ENCODE data around the gene BRMS1L.
"Not testable (repeated sequence)": the region's sequence is repeated elsewhere in the genome, so short reads cannot be mapped to it uniquely, and the experiment has no call there.

BRMS1L gene, protein sequence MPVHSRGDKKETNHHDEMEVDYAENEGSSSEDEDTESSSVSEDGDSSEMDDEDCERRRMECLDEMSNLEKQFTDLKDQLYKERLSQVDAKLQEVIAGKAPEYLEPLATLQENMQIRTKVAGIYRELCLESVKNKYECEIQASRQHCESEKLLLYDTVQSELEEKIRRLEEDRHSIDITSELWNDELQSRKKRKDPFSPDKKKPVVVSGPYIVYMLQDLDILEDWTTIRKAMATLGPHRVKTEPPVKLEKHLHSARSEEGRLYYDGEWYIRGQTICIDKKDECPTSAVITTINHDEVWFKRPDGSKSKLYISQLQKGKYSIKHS
- 8.0 to 12.0 (median 8.7) reads per million in 3 donors for total RNA-seq

DNA sequence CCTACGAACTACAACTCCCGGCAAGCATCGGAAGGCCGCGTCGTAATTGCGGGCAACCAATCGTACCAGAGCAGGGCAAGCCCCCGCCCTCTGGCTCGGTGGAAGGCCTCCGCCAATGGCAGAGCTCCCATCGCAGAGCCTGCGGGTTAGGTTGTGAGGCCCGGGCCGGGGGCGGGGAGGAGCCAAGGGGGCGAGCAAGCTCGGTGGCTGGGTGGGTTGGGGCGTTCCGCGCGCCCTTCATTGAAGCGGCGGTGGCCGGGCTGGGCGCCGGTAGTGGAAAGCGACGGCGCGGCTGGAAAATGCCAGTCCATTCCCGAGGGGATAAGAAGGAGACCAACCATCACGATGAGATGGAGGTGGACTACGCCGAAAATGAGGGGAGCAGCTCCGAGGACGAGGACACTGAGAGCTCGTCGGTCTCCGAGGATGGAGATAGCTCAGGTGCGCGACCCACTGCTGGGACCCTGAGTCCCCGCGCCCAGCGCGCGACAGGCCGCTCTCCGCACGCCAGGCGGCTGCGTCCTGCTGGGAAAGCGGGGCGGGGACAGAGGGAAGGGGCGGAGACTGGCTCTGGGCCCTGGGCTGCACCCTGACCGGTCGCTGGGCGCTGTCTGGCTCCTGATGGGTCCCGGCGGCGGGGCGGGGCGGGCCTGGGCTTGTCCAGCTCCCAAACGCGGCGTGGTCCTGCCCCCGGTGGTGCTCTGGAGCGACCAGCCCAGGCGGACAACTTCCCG is at the start of gene BRMS1L:
Gene BRMS1L (plus strand): TSS at position 121 of the 734 bp plus-strand sequence. CDS start 179 bp downstream, at position 300.
- Histone ChIP-seq H3K4me1 (ENCODE audit: control insufficient read depth, insufficient read depth, low read length, poor library complexity, severe bottlenecking) (peaks cover 3% of the 10 kb centered on the region), H3K27ac (ENCODE audit: insufficient read depth, low read length, poor library complexity, severe bottlenecking) (peak within 1 kb of the TSS; percentile 75), H3K4me3 (ENCODE audit: insufficient read depth, low read depth, low read length, poor library complexity, severe bottlenecking) (peak within 1 kb of the TSS; percentile 74), H3K27me3 (replicated peaks; ENCODE audit: control insufficient read depth, insufficient read depth, low read length, poor library complexity, severe bottlenecking) (no peaks in the 10 kb centered on the region), H3K36me3 (ENCODE audit: control insufficient read depth, insufficient read depth, low read length) (no peaks in the 10 kb centered on the region), H3K9me3 (ENCODE audit: control insufficient read depth, low read length) (no peaks in the 10 kb centered on the region)
- DNase-seq: peak; percentile 90 to 96 (median 95)

DNA sequence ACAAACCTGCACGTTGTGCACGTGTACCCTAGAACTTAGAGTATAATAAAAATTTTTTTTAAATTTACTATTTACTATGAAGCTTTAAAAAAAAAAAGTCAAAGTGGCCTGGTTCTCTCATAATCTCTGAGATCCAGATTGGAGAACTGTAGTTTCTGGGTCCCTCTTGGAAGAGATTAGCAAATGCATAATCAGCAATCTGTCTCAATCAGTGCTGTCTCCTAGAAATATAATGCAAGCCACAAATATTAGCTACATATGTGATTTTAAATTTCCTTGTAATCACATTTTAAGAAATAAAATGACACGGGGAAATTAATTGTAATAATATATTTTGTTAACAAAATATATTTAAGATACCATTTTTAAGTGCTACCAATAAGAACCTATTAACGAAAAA is 49.3 kb upstream of the BRMS1L start:
- H3K27me3 ChIP-seq (replicated peaks; ENCODE audit: control insufficient read depth, insufficient read depth, low read length, poor library complexity, severe bottlenecking): no peaks in the 10 kb centered on the region
- DNase-seq: no peak
- H3K4me1 ChIP-seq (ENCODE audit: control insufficient read depth, insufficient read depth, low read length, poor library complexity, severe bottlenecking): no peaks in the 10 kb centered on the region
- H3K4me3 ChIP-seq (ENCODE audit: insufficient read depth, low read depth, low read length, poor library complexity, severe bottlenecking): no peak overlapping the region
- H3K36me3 ChIP-seq (ENCODE audit: control insufficient read depth, insufficient read depth, low read length): peaks cover 3% of the 10 kb centered on the region
- no peak overlapping the region for H3K27ac ChIP-seq (ENCODE audit: insufficient read depth, low read length, poor library complexity, severe bottlenecking)
- no peaks in the 10 kb centered on the region for H3K9me3 ChIP-seq (ENCODE audit: control insufficient read depth, low read length)

DNA sequence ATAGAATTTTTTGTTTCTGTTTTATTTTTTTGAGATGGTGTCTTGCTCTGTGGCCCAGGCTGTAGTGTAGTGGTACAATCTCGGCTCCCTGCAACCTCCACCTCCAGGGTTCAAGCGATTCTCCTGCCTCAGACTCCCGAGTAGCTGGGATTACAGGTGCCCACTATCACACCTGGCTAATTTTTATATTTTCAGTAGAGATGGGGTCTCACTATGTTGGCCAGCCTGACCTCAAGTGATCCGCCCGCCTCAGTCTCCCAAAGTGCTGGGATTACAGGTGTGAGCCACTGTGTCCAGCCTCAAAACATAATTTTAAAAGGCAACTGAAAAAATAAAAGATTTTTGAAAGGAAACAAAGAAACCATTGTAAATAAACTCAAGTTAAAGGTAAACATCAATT is 48.6 kb upstream of the BRMS1L start:
- H3K4me3 ChIP-seq (ENCODE audit: insufficient read depth, low read depth, low read length, poor library complexity, severe bottlenecking); H3K4me1 ChIP-seq (ENCODE audit: control insufficient read depth, insufficient read depth, low read length, poor library complexity, severe bottlenecking); H3K27ac ChIP-seq (ENCODE audit: insufficient read depth, low read length, poor library complexity, severe bottlenecking); H3K27me3 ChIP-seq (replicated peaks; ENCODE audit: control insufficient read depth, insufficient read depth, low read length, poor library complexity, severe bottlenecking); DNase-seq; H3K9me3 ChIP-seq (ENCODE audit: control insufficient read depth, low read length); H3K36me3 ChIP-seq (ENCODE audit: control insufficient read depth, insufficient read depth, low read length): not testable (repeated sequence)

DNA sequence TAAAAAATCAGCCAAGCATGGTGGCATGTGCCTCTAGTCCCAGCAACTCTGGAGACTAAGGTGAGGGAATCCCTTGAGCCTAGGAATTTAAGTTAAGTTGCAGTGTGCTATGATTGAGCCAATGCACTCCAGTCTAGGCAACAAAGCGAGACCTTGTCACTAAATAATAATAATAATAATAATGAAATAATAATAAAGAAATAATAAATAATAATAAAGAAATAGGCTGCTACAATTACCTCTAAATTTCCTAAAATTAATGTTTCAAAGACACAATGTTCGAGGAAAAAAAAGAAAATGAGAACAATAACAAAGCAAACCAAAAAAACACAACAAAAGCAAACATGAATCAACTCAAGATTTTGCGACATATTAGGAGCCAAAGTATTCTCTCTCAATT is 46.8 kb upstream of the BRMS1L start:
- no peak overlapping the region for H3K27ac ChIP-seq (ENCODE audit: insufficient read depth, low read length, poor library complexity, severe bottlenecking)
- H3K9me3 ChIP-seq (ENCODE audit: control insufficient read depth, low read length): no peaks in the 10 kb centered on the region
- DNase-seq: no peak
- no peaks in the 10 kb centered on the region for H3K27me3 ChIP-seq (replicated peaks; ENCODE audit: control insufficient read depth, insufficient read depth, low read length, poor library complexity, severe bottlenecking)
- H3K4me3 ChIP-seq (ENCODE audit: insufficient read depth, low read depth, low read length, poor library complexity, severe bottlenecking): no peak overlapping the region
- no peaks in the 10 kb centered on the region for H3K4me1 ChIP-seq (ENCODE audit: control insufficient read depth, insufficient read depth, low read length, poor library complexity, severe bottlenecking)
- no peaks in the 10 kb centered on the region for H3K36me3 ChIP-seq (ENCODE audit: control insufficient read depth, insufficient read depth, low read length)

DNA sequence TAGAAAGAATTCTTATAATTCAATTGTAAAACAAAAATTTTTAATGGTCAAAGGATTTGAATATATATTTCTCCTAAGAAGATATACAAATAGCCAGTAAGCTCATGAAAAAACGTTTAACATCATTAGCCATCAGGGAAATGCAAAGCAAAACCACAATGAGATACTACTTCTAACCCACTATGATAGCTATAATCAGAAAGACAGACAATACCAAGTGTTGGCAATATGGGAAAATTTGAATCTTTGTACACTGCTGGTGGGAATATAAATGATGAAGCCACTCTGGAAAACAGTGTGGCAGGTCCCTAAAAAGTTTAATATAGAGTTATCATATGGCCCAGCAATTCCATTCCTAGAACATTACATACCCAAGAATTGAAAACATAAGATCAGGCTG is 42.4 kb upstream of the BRMS1L start:
- no peaks in the 10 kb centered on the region for H3K4me1 ChIP-seq (ENCODE audit: control insufficient read depth, insufficient read depth, low read length, poor library complexity, severe bottlenecking)
- H3K4me3 ChIP-seq (ENCODE audit: insufficient read depth, low read depth, low read length, poor library complexity, severe bottlenecking): no peak overlapping the region
- H3K27ac ChIP-seq (ENCODE audit: insufficient read depth, low read length, poor library complexity, severe bottlenecking): no peak overlapping the region
- no peaks in the 10 kb centered on the region for H3K9me3 ChIP-seq (ENCODE audit: control insufficient read depth, low read length)
- no peaks in the 10 kb centered on the region for H3K36me3 ChIP-seq (ENCODE audit: control insufficient read depth, insufficient read depth, low read length)
- no peaks in the 10 kb centered on the region for H3K27me3 ChIP-seq (replicated peaks; ENCODE audit: control insufficient read depth, insufficient read depth, low read length, poor library complexity, severe bottlenecking)
- DNase-seq: no peak

DNA sequence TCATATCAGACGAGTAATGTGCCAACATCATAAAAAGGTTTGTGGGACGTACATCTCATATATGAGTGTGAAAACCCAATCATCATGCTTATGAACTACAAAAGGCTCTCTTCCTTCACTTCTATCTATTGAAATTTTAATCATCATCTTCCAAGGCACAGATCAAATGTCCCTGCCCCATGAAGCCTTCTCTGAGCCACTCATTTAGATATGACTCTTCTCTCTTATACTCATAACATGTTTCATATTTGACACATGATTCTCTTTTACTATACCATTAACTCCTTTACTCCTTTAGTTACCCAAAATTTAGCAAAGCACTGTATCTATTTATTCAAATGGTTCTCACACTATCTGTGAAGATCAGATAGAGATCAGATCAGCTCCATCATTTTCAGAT is 39.3 kb upstream of the BRMS1L start:
- no peak for DNase-seq
- no peaks in the 10 kb centered on the region for H3K27me3 ChIP-seq (replicated peaks; ENCODE audit: control insufficient read depth, insufficient read depth, low read length, poor library complexity, severe bottlenecking)
- no peaks in the 10 kb centered on the region for H3K36me3 ChIP-seq (ENCODE audit: control insufficient read depth, insufficient read depth, low read length)
- H3K4me1 ChIP-seq (ENCODE audit: control insufficient read depth, insufficient read depth, low read length, poor library complexity, severe bottlenecking): no peaks in the 10 kb centered on the region
- no peak overlapping the region for H3K27ac ChIP-seq (ENCODE audit: insufficient read depth, low read length, poor library complexity, severe bottlenecking)
- no peaks in the 10 kb centered on the region for H3K9me3 ChIP-seq (ENCODE audit: control insufficient read depth, low read length)
- H3K4me3 ChIP-seq (ENCODE audit: insufficient read depth, low read depth, low read length, poor library complexity, severe bottlenecking): no peak overlapping the region

DNA sequence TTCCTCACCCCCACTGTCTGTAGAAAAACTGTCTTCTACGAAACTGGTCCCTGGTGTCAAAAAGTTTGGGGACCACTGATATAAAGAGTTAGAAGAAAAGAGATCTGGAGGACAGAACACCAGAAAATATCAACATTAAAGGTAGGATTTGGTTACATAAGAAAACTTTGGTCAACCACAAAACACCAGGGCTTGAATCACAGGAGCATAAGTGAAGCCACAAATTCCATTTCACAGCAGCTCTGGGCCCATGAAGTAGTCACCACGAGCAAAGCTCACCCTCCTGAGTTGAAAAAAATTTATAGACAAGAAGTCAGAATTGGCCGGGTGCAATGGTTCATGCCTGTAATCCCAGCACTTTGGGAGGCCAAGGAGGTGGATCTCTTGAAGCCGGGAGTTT is 36.5 kb upstream of the BRMS1L start:
- no peaks in the 10 kb centered on the region for H3K4me1 ChIP-seq (ENCODE audit: control insufficient read depth, insufficient read depth, low read length, poor library complexity, severe bottlenecking)
- no peaks in the 10 kb centered on the region for H3K36me3 ChIP-seq (ENCODE audit: control insufficient read depth, insufficient read depth, low read length)
- H3K27me3 ChIP-seq (replicated peaks; ENCODE audit: control insufficient read depth, insufficient read depth, low read length, poor library complexity, severe bottlenecking): no peaks in the 10 kb centered on the region
- no peak for DNase-seq
- H3K4me3 ChIP-seq (ENCODE audit: insufficient read depth, low read depth, low read length, poor library complexity, severe bottlenecking): no peak overlapping the region
- no peak overlapping the region for H3K27ac ChIP-seq (ENCODE audit: insufficient read depth, low read length, poor library complexity, severe bottlenecking)
- no peaks in the 10 kb centered on the region for H3K9me3 ChIP-seq (ENCODE audit: control insufficient read depth, low read length)

DNA sequence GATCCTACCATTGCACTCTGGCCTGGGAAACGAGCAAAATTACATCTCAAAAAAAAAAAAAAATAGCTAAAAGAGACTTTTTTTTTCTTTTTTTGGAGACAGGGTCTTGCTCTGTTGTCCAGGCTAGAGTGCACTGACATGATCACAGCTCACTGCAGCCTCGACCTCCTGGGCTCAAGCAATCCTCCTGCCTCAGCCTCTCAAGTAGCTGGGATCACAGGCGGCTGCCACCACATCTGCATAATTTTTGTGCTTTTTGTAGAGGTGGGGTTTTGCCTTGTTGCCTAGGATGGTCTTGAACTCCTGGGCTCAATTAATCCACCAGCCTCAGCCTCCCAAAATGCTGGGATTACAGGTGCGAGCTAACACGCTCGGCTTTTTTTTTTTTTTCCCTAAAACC is 28.3 kb upstream of the BRMS1L start:
- H3K27me3 ChIP-seq (replicated peaks; ENCODE audit: control insufficient read depth, insufficient read depth, low read length, poor library complexity, severe bottlenecking): no peaks in the 10 kb centered on the region
- no peak overlapping the region for H3K4me3 ChIP-seq (ENCODE audit: insufficient read depth, low read depth, low read length, poor library complexity, severe bottlenecking)
- no peaks in the 10 kb centered on the region for H3K9me3 ChIP-seq (ENCODE audit: control insufficient read depth, low read length)
- H3K36me3 ChIP-seq (ENCODE audit: control insufficient read depth, insufficient read depth, low read length): no peaks in the 10 kb centered on the region
- DNase-seq: no peak
- H3K4me1 ChIP-seq (ENCODE audit: control insufficient read depth, insufficient read depth, low read length, poor library complexity, severe bottlenecking): no peaks in the 10 kb centered on the region
- H3K27ac ChIP-seq (ENCODE audit: insufficient read depth, low read length, poor library complexity, severe bottlenecking): no peak overlapping the region

DNA sequence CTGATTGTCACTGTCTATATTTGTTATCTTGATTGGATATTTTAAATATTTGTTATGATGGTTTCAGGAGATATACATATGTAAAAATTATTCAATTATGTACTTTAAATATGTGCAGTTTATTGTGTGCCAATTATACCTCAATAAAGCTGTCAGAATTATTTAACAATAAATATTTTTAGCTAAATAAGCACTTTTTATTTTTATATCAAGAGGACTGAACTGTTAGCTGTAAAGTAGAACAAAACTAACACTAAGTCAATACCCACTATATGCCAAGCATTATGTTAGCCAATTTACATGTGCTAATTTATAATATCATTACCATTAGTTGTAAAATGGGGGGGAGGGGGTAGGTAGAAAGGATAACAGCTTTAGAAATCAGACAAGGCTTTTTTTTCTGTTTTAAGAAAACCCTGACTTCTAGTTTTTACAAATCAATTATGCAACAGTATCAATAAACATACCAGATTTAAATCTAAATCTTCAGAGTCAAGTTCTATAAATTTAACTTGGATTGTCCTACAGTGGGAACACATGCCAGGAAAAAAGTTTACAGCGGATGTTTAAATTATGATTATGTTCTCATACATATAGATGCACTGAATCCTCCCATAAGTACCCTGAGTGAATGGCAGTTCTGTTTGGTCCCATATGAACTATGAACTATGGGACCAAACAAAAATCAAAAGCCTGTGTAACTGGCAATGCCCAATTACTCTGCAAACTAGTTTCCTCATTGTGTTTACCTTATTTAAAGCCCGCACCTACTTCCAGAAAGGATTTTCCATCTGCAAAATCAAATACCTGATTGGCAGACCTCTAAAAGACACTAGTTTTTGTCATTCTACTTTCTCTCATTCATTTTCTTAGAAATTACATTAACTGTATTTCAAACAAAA is 19.9 kb upstream of the BRMS1L start:
- Histone ChIP-seq H3K9me3 (ENCODE audit: control insufficient read depth, low read length) (no peaks in the 10 kb centered on the region), H3K27ac (ENCODE audit: insufficient read depth, low read length, poor library complexity, severe bottlenecking) (no peak overlapping the region), H3K27me3 (replicated peaks; ENCODE audit: control insufficient read depth, insufficient read depth, low read length, poor library complexity, severe bottlenecking) (no peaks in the 10 kb centered on the region), H3K4me3 (ENCODE audit: insufficient read depth, low read depth, low read length, poor library complexity, severe bottlenecking) (no peak overlapping the region), H3K4me1 (ENCODE audit: control insufficient read depth, insufficient read depth, low read length, poor library complexity, severe bottlenecking) (peaks cover 4% of the 10 kb centered on the region), H3K36me3 (ENCODE audit: control insufficient read depth, insufficient read depth, low read length) (no peaks in the 10 kb centered on the region)
- no peak for DNase-seq
